Activated naive CD8-positive, alpha-beta T cell treated with anti-CD3 and anti-CD28 coated beads, Interleukin-2, amount 50 U/mL, for 16 hours (primary cell): Measurements from ENCODE around the gene PPIG.
"Not testable (repeated sequence)": the region's sequence is repeated elsewhere in the genome, so short reads cannot be mapped to it uniquely, and the experiment has no call there.

Source experiments
- DNase-seq: peaks from one replicate; pipeline ENCODE4 v3.0.0-alpha.2; 2020; ENCODE audit warnings: low read depth, low spot score

PPIG gene

GRCh38 chr2:169590804-169591203 lies 6.7 kb downstream of the PPIG start:
- no peak for DNase-seq

- DNase-seq: not testable (repeated sequence)
These were observed 12.4 kb downstream of the PPIG start for GRCh38 chr2:169596546-169596945.

- DNase-seq: no peak
These were observed 14.8 kb downstream of the PPIG start for GRCh38 chr2:169598982-169599381.

DNA sequence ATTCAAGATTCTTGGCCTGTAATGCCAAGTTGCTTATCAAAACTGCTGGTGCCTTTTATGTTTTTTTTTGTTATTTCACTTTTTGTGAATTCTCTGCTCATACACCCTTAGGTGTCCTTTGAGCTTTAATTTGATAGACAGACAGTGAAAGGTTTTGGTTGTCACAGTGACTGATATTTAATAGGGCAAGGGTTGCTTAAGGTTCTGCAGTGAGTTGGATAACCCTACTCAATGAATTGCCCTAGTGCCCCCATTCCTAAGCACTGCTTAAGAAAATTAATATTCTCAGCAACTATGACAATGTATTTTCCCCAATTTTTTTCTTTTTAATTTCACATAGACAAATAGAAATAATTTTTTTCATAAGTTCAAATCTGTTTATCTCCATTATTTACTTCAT lies 15.4 kb downstream of the PPIG start:
- DNase-seq: no peak

- no peak for DNase-seq
These were observed 25.1 kb downstream of the PPIG start for GRCh38 chr2:169609264-169609663.

DNA sequence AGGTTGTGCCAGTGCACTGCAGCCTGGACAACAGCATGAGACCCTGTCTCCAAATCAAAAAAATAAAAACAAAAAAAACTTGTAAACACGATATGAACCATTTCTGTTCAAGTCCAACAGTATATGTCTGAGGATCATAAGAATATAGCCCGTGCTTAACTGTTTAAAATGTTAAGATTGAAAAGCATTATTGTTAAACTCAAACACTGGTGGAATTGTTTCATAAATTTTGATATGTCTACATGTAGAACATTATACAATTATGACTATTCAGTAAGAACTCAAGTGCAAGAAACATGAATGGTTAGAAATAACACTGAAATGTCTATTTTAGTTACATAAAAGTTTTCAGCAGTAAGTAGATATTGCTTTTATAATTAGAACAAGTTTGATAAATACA lies 29.7 kb downstream of the PPIG start:
- no peak for DNase-seq

GRCh38 chr2:169615982-169616381 lies 31.8 kb downstream of the PPIG start:
- not testable (repeated sequence) for DNase-seq

DNA sequence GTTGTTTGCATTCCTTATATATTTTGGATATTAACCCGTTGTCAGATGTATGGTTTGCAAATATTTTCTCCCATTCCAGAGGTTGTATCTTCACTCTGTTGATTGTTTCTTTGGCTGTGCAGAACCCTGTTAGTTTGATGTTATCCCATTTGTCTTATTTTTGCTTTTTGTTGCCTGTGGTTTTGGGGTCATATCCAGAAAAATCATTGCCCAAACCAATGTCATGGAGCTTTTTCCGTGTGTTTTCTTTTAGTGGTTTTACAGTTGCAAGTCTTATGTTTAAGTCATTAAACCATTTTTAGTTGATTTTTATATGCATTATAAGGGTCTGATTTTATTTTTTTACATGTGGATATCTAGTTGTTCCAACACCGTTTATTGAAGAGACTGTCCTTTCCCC lies 35.8 kb downstream of the PPIG start:
- no peak for DNase-seq

- DNase-seq: no peak
These were observed 36.4 kb downstream of the PPIG start for GRCh38 chr2:169620509-169620908.

- no peak for DNase-seq
These were observed 39.1 kb downstream of the PPIG start for GRCh38 chr2:169623235-169623634.

- DNase-seq: no peak
These were observed 41.6 kb downstream of the PPIG start for GRCh38 chr2:169625781-169626180.

DNA sequence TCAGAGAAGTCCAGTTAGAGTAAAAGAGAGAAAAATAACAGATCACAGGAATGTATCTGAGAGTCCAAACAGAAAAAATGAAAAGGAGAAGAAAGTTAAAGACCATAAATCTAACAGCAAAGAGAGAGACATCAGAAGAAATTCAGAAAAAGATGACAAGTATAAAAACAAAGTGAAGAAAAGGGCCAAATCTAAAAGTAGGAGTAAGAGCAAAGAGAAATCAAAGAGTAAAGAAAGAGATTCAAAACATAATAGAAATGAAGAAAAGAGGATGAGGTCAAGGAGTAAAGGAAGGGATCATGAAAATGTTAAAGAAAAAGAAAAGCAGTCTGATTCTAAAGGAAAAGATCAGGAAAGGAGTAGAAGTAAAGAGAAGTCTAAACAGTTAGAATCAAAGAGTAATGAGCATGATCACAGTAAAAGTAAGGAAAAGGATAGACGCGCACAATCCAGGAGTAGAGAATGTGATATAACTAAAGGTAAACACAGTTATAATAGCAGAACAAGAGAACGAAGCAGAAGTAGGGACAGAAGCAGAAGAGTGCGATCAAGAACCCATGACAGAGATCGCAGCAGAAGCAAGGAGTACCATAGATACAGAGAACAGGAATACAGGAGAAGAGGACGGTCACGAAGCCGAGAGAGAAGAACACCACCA lies 52.4 kb downstream of the PPIG start:
- no peak for DNase-seq

- no peak for DNase-seq
These were observed 53.5 kb downstream of the PPIG start for GRCh38 chr2:169637620-169638019.

GRCh38 chr2:169640104-169640503 lies 56.0 kb downstream of the PPIG start:
- no peak for DNase-seq

GRCh38 chr2:169641464-169641863 lies 57.3 kb downstream of the PPIG start:
- DNase-seq: no peak

GRCh38 chr2:169644173-169644572 lies 60.0 kb downstream of the PPIG start:
- no peak for DNase-seq

DNA sequence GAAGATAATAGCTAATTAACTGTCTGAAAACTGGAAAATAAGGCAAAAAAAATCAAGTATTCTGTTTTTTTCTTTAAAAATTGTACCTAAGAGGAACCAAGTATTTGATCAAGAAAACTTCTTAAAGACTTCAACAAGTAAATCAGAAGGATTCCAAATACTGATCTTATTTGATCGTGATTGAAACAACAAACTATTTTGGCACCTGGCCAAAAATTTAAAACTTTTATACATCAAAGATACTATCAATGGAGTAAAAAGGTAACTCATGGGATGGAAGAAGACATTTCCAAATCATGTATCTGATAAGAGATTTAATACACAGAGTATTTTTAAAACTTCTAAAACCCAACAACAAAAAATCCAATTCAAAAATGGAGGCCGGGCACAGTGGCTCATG lies 63.3 kb downstream of the PPIG start:
- no peak for DNase-seq

GRCh38 chr2:169649278-169649677 lies 65.1 kb downstream of the PPIG start:
- DNase-seq: no peak

- no peak for DNase-seq
These were observed 69.5 kb downstream of the PPIG start for GRCh38 chr2:169653636-169654035.

DNA sequence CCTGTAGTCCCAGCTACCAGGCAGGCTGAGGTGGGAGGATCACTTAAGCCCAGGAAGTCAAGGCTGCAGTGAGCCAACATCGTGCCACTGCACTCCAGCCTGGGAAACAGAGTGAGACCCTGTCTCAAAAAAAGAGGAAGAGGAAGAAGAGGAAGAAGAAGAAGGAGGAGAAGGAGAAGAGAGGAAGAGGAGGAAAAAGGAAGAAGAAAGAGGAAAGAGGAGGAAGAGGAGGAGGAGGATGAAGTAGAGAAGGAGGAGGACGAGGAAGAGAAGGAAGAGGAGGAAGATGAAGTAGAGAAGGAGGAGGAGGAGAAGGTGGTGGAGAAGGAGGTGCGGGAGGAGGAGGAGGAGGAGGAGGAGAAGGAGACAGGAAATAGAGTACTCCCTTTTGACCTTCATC lies 72.0 kb downstream of the PPIG start:
- no peak for DNase-seq

DNA sequence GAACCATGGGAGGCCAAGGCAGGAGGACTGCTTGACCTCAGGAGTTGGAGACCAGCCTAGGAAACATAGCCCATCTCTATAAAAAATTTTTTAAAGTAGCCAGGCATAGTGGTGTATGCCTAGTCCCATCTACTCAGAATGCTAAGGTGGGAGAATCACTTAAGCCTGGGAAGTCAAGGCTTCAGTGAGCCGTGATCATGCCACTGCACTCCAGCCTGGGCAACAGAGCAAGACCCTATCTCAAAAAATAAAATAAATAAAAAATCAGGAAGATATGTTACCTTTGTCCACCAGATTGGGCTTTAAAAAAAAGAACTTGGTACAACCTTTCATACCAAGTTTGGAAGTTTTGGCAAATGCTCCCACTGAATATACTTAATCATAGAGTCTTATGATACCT lies 74.7 kb downstream of the PPIG start:
- no peak for DNase-seq

GRCh38 chr2:169659320-169659719 lies 75.2 kb downstream of the PPIG start:
- DNase-seq: no peak

- no peak for DNase-seq
These were observed 77.1 kb downstream of the PPIG start for GRCh38 chr2:169661265-169661664.

DNA sequence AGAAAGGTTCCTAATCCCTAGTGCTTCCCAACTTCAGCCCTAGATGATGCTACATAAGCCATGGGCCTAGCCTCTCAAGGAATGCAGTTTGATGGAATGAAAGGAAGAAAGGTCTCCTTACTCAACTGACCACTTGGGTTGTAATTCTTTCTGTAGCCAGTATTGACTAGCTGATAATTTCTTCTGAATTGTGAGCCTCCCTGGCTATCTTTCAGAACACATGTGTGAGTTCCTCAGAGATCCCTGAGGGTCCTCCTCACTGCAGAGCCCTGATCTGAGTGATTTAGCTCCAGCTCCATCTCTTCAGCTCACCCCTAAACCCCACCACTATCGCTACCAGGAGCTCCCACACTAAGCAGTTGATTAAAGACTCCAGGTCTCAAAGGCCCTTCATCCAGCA lies 78.6 kb downstream of the PPIG start:
- no peak for DNase-seq
